GM08714 (cell line): Measurements from ENCODE around the gene SCN1B.

Source experiments
- H3K4me3 ChIP-seq: fragments of 200-500 bp; sonication (Bioruptor generic); 2 replicates; pipeline ENCODE4 v1.5.1; 2014; ENCODE audit warnings: mild to moderate bottlenecking, low read length, inconsistent platforms
- ZNF274 ChIP-seq: IDR thresholded peaks from 2 replicates; pipeline ENCODE4 v1.6.1; 2012; ENCODE audit warnings: mild to moderate bottlenecking, low read depth, low read length

Gene SCN1B

GRCh38 chr19:35073516-35073915, 43.2 kb downstream of the SCN1B start:
- no peak for TF ChIP-seq ZNF274
- no peak overlapping the region for H3K4me3 ChIP-seq

- TF ChIP-seq ZNF274: no peak
- H3K4me3 ChIP-seq: no peak overlapping the region
Observed at GRCh38 chr19:35073941-35074340, 43.7 kb downstream of the SCN1B start.

- no peak for TF ChIP-seq ZNF274
- H3K4me3 ChIP-seq: no peak overlapping the region
Observed at GRCh38 chr19:35074426-35075201, 44.3 kb downstream of the SCN1B start.

- H3K4me3 ChIP-seq: no peak overlapping the region
- TF ChIP-seq ZNF274: no peak
Observed at GRCh38 chr19:35075202-35076025, 45.1 kb downstream of the SCN1B start.

- H3K4me3 ChIP-seq: no peak overlapping the region
Observed at GRCh38 chr19:35076026-35076370, 45.7 kb downstream of the SCN1B start.

GRCh38 chr19:35076657-35077056, 46.4 kb downstream of the SCN1B start:
- H3K4me3 ChIP-seq: no peak overlapping the region
- TF ChIP-seq ZNF274: no peak

More at GRCh38 chr19:35076026-35076370, 45.7 kb downstream of the SCN1B start:
- no peak for TF ChIP-seq ZNF274

GRCh38 chr19:35077411-35078223, 47.3 kb downstream of the SCN1B start:
- no peak for TF ChIP-seq ZNF274
- no peak overlapping the region for H3K4me3 ChIP-seq

GRCh38 chr19:35079826-35080225, 49.6 kb downstream of the SCN1B start:
- H3K4me3 ChIP-seq: no peak overlapping the region
- no peak for TF ChIP-seq ZNF274

GRCh38 chr19:35080613-35081170, 50.4 kb downstream of the SCN1B start:
- TF ChIP-seq ZNF274: no peak
- H3K4me3 ChIP-seq: no peak overlapping the region

GRCh38 chr19:35081201-35081600, 50.9 kb downstream of the SCN1B start:
- no peak for TF ChIP-seq ZNF274
- no peak overlapping the region for H3K4me3 ChIP-seq

GRCh38 chr19:35083691-35084508, 53.6 kb downstream of the SCN1B start:
- no peak overlapping the region for H3K4me3 ChIP-seq
- TF ChIP-seq ZNF274: no peak

GRCh38 chr19:35084509-35084762, 54.2 kb downstream of the SCN1B start:
- no peak overlapping the region for H3K4me3 ChIP-seq
- no peak for TF ChIP-seq ZNF274

GRCh38 chr19:35085947-35086346, 55.7 kb downstream of the SCN1B start:
- no peak overlapping the region for H3K4me3 ChIP-seq
- TF ChIP-seq ZNF274: no peak
